Amniotic epithelial cell (primary cell): ENCODE measurements around the gene TTC39B.
"Not testable (repeated sequence)": the region's sequence is repeated elsewhere in the genome, so short reads cannot be mapped to it uniquely, and the experiment has no call there.

ENCODE experiments used
- DNase-seq: peaks from one replicate; pipeline ENCODE4 v3.0.0-alpha.2; 2010; ENCODE audit warnings: low read depth

The TTC39B gene

DNA sequence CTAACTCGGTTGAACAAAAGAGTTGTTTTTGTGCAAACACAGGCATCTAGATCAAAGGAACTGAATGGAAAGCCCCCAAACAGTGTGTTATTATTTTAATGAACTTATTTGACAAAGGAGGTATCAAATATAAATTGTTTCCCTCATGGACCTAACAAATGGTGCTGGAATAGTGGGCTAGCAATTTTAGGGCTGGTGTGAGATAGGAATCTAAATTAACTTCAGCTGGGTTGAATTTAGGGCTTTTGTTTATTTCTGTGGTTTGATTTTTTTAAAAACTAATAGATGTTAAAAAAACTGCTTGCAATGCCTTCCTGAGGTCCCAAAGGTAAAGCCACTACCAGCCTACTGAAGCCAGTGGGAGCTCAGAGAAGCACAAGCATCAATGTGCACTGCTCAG lies 42.1 kb downstream of the TTC39B start:
- no peak for DNase-seq

DNA sequence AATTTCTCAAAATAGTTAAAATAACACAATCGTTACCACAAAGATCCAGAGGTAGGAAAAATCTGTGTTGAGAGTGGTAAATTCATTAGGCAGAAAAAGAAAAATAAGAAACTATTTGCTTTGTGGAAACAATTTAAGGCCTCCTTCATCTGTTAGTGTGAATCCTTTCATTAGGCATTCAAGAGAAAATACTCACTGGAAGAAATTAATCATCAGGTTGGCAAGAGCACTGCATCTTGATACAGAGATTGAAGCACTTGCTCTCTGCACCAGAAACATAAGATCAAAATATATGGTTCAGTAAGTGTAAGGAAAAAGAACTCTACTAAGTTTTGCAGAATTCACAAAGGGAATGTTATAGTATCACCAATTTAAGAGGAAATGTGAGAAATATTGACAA lies 44.4 kb downstream of the TTC39B start:
- DNase-seq, result no peak

DNA sequence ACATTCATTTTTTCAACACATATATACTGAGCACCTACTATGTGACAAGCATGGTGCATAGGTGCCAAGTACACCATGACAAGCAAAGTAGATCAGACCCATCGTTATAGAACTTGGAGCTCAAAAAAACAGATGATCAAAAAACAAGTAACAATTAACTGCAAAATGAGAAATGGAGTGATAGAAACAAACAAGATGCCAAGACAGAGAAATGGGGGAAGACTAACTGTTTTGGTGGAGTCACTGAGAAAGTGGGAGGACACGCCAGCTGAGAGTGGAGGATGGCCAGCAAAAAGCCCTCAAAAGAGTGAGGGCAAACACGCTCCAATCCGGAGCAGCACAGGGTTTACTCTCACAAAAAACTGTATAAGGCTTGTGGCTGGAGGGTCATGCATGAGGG lies 50.6 kb downstream of the TTC39B start:
- DNase-seq, result no peak

DNA sequence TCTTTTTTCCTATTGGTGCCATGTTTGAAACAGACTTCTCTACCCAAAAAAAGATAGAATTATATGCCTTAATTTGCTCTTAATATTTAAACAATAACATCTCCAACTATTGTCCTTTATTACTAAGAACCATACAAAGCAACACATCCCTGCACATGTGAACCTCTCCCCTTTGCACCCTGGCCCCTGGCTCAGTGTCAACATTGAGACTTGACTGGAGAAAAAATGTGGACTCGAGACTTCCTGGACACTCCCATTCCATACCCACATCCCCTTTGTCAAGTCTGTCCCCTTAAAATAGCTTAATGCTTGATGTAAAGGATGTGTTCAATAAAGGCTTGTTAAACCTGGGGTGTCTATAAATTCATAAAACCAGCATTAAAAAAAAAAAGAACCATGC lies 53.2 kb downstream of the TTC39B start:
- DNase-seq, result no peak

DNA sequence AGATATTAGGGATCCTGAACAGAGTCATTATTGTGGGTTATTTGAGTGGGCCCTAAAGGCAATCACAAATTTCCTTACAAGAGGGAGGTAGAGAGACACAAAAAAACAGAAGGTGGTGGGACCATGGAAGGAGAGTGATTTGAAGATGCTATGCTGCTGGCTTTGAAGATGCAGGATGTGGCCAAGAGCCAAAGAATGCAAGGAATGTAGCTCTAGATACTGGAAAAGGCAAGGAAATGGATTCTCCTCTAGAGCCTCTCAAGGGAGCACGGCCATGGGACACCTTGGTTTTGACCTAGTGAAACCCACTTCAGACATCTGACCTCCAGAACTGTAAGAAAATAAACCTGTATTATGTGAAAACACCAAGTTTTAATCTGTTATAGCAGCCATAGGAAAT lies 53.8 kb downstream of the TTC39B start:
- DNase-seq, result peak; percentile 46

DNA sequence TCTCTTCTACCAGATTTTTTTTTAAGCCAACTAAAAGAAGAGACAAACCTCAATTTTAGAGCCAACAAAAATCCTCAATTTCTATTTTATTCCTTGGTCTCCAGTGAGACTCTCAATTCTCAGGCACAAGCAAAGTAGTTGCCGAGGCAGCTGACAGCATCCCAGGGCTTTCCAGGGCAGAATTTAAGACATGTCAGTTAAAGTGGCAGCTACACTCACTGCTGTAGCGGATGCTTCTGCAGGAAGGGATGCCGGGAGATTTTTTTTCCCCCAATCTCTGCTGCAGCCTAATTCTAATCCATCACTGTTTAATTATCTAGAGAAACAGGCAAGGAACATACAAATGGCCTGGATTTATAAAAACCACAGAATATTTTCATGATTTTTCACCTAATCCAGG lies 57.0 kb downstream of the TTC39B start:
- DNase-seq, result peak; percentile 72

DNA sequence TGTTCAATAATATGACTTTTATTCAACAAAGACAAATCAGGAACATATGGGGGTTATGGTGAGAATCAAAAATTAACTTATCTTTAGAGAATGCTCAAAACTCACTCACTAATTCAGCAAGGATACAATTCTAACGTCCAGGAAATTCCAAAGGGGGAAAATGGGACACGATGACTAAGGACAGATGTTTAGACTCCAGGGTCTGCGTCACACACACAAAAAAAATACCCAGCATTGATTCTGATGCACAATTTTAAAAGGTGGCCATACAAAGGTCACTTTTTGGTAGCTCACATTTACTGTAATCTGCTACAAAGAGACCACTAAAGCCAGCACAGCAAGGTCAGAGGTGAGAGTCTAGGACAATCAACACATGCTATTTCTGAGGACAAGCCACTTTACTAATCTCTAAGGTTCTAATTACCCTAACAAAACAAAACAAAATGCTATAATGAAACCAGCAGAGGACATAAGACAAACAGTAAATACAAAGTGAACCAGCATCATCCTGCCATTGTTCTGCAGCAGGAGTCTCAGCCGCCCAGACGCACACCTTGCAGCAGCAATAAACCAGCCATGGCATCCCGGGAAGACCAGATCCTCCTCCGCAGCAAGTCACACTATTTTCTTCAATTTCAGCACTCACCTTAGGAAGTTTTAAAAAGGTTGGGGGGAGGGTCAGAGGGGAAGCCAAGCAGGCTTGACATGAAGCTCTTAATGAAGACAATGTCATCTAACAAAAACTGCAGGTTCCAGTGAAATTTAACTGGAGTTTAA lies 57.8 kb downstream of the TTC39B start:
- no peak for DNase-seq

DNA sequence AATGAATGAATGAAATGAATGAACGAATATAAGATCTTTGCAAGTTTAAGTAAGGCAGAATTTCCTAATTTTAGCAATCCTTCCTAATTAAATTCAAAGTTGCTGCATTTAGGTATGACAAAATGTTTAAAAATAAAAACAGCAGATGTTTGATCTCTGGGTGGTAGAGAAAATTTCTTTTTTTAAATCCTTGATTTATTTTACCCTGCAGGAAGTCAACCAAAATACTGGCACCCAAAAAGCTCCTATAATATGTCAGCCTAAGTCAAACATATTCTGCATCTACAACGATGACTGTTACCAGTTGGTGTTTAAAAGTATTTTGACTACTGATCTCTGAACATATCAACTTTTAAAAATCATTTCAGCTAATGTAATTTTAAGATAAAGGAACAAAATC lies 58.4 kb downstream of the TTC39B start:
- no peak for DNase-seq

DNA sequence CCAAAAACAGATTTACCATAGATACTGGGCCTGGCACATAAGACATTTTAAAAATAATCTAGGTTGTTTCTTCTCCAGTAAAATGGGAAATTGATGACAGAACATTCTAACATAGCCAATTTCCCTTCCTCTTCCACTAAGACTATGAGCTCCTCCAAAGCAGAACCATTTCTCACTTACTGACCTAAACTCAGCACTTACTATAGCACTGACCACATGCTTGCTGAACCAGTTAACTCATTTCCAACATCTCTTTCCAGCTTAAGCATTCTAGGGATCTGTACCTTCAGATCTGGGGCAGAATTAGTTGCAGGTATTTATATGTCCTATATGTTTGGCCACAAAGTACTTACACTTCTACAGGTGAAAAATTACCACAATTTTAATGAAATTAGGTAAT lies 58.9 kb downstream of the TTC39B start:
- DNase-seq, result no peak

DNA sequence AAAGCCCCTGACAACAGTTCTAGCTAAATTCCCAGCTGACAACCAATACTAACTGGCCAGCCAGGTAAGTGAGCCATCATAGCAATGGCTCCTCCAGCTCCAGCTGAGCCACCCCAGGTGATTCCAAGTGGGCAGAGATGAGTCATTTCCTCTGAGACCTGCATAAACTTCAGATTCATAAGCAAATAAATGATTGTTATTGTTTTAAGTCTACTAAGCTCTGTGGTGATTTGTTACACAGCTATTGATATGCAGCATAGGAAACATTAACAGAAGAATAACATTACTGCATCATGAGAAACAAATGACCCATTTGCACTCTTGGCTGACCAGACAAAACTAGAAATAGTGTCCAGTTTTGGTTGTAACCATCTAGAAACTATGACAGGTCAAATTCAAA lies 60.3 kb downstream of the TTC39B start:
- no peak for DNase-seq

DNA sequence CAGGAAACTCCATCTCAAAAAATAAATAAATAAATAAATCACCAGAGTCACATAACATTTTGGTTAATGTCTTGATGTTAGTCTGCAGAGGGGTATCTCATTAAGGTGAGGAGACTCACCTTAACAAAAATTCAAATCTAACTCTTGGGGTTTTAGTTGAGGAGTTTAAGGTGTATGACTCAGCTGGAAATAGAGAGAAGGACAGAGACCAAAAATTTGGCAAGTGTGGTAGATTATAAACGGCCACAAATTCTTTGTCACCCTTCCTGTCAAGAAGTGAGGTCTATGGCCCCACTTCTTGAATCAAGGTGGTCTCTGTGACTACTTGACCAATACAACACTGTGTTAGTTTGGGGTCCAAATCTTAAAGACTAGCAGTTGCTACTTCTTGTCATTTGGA lies 60.8 kb downstream of the TTC39B start:
- DNase-seq, result no peak

DNA sequence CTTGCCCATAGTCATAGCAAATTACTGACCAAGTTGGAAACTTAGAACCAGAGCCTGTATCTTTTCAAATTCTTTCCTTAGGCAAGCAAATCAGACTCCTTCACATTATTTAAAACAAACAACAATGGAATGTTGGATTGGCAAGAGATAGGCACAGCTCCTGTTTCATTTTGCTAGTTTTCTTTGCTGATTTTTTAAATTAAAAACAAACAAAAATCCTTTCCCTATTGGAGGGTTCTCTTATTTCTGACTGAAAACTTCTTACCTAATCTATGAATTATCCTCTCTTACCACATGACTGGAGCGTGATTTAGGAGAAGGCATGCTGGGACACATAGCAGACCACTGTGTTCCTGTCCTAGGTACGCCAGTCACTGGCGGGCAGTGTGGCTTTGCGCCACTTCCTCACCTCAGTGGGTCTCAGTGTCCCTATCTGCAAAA lies 63.0 kb downstream of the TTC39B start:
- DNase-seq, result peak; percentile 14

DNA sequence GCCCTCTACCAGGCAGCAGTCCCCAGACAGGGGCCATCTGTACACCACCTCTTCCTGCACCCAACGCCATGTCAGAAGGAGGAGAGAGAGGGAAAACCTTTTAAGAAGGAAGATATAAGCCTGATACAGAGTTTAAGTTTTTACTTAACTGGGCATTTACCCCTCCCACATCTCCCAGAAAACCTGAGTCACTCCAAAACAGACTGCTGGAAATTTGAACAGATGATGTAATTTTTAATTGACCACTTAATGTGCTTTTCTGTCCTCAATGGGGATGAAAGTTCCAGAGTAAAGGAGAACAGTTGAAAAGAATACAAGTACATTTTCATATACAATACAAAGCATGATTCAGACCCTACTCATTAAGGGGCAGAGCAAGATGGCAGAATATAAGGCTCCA lies 63.9 kb downstream of the TTC39B start:
- DNase-seq, result peak; percentile 27

DNA sequence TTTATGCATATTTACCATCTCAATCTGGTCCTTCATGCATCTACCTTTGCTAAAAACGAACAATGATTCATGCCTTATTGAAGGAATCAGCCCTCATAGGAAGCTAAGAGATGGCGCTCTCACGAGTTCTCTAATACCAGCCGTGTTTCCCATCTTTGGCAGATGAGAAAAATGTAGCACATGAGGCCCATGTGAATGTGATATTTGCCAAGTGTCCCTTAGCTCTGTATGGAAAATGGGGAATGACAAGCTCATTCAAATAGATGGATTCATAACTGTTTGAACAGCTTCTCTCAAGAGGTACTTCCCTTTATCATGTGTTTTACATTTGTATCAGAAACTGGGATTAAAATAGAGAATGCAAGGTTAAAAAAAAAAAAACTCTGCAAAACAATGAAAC lies 66.1 kb downstream of the TTC39B start:
- DNase-seq, result no peak

DNA sequence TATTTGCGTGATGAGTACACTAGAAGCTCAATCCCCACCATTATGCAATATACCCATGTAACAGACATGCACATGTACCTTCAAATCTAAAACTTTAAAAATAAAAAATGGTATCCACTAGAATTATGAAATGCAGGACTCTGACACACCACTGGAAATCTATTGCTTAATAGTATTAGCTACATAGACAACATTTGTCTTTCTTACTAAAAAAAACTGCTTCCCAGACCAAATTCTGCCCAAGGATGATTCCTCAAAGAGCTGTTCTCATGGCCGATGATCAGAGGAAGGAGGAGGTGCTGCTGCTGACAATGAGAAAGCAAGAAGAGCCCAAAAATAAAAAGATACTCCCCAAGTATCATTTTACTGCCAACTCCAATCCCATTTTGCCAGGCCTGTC lies 67.2 kb downstream of the TTC39B start:
- DNase-seq, result peak; percentile 52

DNA sequence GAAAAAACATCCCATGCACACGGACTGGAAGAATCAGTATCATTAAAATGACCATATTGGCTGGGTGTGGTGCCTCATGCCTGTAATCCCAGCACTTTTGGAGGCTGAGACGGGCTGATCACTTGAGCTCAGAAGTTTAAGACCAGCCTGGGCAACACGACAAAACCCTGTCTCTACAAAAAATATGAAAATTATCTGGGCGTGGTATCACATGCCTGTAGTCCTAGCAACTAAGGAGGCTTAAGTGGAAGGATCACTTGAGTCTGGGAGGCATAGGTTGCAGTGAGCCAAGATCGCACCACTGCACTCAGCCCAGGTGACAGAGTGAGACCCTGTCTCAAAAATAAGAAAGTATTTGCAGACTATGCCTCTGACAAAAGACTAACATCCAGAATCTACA lies 68.4 kb downstream of the TTC39B start:
- no peak for DNase-seq

DNA sequence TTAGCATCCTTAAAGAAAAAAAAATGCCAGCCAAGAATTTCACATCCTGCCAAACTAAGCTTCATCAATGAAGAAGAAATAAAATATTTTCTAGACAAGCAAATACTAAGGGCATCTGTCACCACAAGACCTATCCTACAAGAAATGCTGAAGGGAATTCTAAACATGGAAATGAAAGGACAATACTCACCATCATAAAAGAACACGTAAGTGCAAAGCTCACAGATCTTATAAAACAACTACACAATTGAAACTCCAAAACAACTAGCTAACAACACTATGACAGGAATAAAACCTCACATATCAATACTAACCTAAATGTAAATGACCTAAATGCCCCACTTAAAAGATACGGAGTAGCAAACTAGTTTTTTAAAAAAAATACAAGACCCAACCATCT lies 71.4 kb downstream of the TTC39B start:
- no peak for DNase-seq

DNA sequence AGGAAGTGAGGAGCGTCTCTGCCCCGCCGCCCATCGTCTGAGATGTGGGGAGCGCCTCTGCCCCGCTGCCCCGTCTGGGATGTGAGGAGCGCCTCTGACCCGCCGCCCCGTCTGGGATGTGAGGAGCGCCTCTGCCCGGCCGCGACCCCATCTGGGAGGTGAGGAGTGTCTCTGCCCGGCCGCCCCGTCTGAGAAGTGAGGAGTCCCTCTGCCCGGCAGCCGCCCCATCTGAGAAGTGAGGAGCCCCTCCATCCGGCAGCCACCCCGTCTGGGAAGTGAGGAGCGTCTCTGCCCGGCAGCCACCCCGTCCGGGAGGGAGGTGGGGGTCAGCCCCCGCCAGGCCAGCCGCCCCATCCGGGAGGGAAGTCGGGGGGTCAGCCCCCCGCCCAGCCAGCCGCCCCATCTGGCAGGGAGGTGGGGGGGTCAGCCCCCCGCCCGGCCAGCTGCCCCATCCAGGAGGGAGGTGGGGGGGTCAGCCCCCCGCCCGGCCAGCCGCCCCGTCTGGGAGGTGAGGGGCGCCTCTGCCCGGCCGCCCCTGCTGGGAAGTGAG lies 73.0 kb downstream of the TTC39B start:
- DNase-seq, result not testable (repeated sequence)

DNA sequence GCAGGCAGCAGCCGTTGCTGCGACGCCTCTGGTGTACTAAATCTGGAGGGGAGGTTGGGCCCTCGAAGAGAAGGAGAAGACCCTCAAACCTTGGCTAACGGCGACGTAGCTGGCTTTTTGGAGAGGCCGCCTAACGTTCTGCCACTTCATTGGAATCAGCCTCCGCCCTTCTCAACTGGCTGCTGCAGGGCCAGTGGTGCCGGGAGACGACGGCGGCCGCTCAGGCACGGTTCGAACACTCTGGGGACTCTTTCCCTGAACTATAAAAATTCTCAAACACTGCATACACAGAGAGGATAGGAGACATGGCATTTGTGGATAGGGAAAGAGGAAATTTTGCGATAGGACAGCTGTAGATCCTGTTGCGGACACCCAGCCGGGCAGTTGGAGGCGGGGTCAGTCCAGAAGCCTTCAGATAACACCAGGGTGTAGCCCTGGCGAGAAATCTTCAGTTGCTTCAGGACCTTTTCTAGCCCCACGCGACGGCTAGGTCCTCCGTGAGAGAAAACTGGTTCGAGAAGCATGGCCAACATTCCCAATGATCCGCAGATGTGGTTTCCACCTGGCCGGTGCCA lies 74.2 kb downstream of the TTC39B start:
- DNase-seq, result not testable (repeated sequence)

DNA sequence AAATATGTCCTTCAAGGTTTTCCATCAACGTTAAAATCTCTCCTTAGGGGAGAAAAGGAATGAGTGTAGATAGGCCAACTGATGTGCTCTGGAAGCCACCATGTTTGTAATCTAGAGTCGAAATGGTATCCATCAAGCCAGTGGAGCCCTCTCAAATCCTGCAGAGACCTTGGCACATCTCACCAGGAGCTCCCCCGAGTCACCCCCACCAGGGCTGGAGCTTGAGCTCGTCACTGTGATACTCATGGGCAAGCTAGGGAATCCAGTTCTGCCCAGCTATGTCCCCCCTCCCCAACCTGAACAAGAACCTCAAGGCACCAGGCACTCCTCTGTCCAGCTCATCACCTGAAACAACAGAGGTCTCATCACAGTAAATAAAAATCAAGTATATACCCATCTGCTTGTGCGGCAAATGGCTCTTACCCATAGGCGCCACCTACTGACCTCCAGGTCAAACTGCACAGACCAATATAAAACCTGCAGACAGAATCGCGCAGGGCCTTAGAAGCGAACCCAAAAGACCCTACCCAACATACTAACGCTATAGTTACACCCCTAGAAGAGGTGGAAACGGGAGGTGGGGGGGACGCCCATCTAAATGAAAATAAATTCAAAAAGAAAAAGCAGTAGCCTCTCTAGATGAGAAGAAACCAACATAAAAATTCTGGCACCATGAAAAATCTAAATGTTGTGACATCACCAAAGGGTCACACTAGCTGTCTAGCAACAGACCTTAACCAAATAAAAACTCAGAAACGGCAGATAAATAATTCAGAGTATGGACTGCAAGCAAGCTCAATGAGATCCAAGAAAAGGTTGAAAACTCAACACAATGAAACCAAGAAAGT lies 75.0 kb downstream of the TTC39B start:
- DNase-seq, result peak; percentile 63

DNA sequence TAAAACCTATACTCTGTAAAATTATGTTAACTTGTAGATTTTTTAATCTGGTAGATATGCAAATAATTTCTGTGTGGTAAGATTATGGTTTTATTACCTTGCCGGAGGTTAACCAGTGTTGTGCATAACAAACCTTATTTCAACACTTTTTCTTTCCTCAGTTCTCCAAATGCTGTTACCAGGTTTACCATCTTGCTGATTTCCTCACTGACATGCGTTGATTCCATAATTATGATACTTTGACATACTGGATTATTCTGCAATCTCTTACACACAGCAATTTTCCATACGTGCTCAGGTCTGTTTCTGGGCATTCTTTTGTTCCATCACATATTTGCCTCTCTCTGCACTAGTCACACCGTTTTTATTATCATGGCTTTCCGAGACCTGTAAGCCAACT lies 77.6 kb downstream of the TTC39B start:
- no peak for DNase-seq

DNA sequence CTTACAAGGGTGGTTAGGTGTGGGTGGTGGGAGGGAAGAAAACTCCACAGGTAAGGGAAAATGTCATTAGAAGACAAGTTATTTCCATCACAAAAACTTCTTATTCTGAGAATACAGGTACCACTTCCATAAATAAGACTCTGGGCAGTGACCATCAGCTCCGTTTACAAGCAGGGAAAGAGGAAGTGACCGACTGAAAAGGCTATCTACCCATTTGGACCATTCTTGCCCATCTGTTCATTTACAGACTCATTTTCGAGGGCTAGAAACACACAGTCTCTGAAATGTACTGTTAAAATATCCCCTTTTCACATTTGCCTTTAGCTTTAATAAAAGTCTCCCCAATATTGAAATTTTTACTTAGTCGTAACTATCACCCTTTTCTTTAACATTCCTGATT lies 79.5 kb downstream of the TTC39B start:
- DNase-seq, result no peak
